Activated CD8-positive, alpha-beta memory T cell treated with anti-CD3 and anti-CD28 coated beads for 1 hour (primary cell): ENCODE data around the gene DIP2B.
A peak's percentile ranks its signal among the peaks of the same experiment; 100 is the strongest.

Experiments
- DNase-seq, 2 donors: peaks; one replicate each; pipeline ENCODE4 v3.0.0-alpha.2; 2020; ENCODE audit warnings: low read depth in 1 of 2; ENCODE audit errors: extremely low read depth in 1 of 2

The DIP2B gene

DNA sequence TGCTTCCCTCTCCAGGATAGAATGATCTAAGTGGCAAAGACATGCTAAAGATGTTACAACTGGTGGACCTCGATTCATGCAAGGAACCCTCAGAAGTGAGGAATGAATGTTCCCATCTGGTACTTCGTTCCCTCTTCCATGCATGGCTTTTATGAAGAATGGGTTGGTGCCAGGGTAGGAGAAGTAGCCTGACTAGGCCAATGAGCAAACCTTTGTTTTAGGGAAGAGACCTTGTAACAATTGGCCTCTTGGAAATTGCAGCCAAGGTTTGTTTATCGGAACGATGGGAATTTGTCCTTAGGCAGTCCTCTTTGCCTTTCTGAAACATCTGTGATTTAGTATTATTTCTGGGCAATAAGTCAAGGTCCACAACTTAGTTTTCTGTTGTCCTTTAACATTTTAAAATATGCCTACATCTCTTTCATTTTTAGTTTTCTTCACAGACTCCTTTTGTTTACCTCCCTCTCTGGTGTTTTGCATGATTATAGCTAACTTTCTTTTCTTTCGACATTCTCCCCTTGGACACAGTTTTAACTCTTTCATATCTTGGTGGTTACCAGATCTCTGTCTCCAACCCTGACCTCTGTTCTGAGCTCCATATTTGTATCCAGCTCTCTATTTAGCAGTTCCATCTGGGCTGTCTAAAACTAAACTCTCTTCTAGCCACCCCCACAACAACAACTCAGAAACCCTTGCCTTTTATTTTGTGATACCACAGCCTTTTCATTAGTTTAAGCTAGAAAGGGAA lies 70.0 kb downstream of the DIP2B start:
- no peak for DNase-seq

DNA sequence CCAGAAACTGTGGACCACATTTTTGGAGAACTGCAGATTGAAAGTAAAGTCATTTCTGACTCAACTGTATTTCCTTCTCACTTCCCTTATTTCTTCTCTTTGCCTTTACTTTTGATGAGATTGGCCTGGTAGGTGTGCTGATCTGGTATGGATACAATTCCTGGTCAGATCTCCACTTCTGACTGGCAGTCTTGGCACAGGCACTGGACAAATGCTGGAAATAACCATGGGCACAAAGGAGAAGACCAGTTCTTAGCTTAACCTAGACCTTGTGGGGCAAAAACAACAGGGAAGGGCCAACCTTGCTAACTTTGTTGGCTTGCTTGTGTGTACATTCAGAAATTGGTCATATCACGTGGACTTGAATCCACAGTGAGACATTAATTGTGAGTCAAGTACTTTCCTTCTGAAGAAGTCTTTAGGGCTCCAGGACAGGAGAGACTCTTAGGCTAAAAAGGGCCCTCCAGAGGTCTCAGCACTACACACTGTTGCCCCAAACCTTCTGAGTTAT lies 75.0 kb downstream of the DIP2B start:
- DNase-seq: no peak

DNA sequence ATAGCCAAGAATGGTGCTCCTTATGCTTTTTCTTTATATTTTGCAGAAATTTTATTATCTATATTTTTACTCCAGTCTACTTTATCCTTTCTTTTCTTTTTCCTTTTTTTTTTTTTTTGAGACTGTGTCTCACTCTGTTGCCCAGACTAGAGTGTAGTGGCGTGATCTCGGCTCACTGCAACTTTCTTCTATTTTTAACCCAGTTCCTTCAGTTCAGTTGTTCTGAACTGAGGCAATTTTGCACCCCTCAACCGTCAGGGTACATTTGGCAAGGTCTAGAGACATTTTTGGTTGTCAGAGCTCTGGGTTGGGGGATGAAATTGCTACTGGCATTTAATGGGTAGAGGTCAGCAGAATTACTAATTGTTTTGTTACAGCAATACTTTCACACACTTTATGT lies 75.7 kb downstream of the DIP2B start:
- no peak for DNase-seq

DNA sequence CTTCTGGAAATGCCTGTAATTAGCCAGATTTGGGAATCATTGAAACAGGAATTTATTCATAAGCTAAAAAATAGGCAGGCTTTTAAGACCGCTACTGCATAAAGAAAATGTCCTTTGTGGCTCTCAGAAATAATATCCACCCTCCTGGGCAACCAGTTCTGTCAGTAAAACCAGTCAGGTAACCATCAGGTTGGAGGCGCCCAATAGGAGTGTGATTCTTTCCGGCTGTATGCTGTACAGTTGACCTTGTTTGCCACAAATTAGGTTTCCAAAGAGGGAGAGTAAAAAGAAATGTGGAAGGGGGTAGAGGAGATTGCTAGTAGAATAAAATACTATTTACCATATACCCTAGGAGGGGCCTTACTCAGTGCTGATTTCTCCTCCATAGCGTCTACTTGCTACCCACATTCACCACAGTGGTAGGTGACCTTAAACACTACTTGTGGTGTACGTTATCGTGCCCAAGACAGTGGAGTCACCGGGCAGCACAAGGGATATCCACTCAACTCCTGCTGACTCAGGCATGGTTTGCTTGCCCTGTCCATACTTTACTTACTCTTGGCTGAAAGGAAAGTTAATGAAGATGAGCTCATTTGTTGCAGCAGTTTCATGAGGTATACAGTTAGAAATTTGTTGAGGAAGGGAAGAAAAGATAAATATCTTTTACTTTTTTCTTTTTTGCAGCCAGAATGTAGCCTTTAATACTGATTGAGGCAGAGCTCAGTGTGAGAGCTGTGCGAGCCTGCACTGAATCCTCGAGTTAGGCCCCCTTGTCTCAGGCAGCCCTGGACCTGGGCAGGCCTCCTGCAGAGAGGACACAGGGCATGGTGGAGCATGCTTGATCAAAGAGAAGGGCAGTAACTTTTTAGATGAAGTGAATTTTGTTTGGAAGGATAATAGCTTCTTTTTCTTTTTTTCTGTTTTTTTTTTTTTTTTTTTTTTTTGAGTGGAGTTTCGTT lies 76.7 kb downstream of the DIP2B start:
- DNase-seq: no peak

DNA sequence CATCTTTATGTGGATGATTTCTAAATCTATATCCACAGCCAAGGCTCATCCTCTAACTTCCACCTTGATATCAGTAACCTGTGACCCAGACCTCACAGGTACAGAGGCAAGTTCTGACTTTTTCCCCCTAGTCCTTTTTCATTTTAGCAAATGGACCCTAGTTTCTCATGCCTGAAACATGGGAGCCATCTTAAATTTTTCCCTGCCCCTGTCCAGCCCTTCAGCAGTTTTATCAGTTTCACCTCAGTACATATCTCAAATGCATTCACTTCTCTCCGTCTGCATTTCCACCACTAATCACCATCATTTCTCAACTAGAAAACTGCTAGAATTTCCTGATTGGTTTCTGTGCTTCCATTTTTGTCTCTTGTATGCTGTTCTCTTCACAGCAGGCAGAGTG lies 79.3 kb downstream of the DIP2B start:
- no peak for DNase-seq

DNA sequence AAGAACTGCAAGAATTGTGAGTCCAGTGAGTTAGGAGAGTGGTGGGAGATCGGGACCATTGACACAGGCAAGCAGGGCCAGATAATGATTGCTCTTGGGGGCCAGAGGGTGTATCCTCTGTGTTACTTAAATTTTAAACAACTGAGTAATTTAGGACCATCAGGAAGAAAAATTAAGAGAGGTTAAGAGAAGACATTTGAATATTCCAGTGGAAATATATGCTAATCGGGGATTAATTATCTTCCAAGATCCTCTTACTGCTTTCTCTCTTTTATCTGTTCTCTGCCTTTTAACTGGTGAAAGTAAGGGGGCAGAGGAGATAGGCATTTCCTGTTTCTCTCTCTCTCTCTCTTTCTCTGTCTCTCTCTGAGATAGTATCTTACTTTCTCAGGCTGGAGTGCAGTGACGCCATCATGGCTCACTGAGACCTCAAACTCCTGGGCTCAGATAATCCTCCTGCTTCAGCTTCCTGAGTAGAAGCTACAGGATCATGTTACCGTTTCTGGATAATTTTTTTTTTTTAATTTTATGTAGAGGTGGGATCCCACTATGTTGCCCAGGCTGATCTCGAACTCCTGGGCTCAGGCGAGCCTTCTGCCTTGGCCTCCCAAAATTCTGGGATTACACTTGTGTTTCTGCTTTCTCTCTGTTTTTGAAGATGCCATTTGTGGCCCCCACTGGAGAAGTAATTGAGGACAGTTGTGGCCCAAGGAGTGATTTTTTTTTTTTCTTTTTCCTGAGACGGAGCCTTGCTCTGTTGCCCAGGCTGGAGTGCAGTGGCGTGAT lies 85.1 kb downstream of the DIP2B start:
- no peak for DNase-seq

DNA sequence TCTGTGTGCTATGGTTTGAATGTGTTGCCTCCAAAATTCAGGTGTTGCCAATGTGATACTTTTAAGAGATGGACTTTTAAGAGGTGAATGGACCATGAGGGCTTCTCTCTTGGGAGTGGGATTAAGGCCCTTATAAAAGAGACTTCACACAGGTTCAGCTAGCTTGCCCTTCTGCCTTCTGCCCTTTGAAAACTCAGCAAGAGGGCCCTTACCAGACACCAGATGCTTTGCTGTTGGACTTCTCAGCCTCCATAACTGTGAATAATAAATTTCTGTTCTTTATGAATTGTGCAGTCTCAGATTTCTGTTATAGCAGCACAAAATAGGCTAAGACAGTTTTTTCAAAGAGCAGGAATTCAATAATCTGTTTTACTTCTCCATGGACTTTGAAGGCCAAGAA lies 86.1 kb downstream of the DIP2B start:
- DNase-seq: no peak

DNA sequence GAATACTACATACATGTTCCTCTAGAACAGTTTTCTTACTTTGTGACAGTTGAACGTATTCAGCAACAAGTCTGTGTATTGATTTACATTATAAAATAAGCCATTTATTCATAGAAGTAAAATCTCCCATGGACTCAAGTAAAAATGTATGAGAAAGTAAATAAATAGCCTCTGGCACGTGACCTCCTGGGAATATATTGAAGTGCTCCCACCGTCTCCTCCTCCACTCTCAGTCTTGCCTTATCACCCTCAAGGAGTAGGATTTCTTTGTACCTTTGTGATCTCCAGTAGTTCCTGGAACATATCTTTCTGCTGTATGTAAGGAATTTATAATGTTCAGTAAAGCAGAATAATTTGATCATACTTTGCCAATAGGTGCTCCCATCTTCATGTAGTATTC lies 90.9 kb downstream of the DIP2B start:
- DNase-seq: no peak

DNA sequence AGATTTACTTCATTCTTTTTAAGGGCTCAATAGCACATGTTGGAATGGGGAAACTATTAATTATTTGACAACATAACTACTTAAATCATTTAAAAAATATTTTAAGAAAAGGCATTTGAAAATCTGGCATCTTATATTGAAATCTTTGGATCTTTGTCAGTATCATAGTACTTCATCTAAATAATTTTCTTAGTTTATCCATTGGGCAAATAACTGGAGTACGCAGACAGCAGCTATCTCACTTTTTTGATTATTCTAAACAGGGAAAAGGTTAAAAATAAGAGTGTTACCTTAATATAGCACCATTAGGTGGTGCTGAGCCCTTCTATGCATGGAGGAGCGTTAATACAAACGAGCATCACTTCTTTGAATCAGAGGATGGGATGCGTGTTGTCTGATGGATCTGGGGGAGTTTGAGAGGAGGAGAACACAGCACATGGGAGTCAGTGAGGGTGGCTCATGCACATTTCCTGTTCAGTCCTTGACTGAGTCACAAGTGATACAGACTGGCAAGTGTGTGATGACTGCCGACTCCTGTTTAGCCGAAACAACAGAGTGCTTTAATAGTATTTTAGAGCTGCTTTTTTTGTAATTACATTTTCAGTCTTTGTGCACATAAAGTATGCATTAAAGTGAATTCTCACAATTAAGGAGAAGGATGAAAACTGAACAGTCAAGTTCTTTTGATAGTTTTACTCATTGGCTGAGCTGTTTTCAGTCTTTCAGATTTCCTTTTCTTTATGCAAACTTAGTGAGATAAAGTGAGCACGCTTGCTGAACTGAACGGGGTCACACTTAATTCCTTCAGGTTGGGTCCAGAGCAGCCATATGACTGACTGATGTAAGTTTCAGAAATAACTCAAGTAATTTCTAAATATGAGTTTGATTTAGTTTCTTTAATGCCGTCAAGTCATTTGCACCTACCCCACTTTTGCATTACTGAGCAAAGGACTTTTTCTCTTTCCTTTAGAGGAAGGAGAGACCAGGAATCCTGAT lies 92.7 kb downstream of the DIP2B start:
- DNase-seq: peak in 1 of 2 donors; percentile 7

DNA sequence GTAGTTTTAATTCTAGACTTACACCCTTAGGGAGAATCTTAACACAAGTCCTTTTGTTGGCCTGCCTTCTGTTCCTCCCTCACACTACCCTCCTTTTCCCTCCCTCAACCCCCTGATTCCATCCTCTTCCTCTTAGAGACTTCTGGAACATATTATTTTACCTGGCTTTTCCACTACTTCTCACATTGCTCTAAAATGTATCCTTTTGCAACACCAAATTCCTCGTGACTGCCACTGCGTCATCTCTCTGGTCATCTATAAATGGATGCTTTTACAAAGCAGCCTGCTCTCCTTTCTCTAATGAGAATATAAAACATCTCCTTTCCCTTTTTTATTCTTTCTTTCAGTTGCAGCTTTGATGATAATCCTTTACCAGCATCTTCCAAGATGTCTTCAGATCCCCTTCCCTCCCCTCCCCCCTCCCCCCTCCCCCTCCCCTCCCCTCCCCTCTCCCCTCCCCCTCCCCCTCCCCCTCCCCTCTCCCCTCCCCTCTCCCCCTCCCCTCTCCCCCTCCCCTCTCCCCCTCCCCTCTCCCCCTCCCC lies 93.6 kb downstream of the DIP2B start:
- no peak for DNase-seq

DNA sequence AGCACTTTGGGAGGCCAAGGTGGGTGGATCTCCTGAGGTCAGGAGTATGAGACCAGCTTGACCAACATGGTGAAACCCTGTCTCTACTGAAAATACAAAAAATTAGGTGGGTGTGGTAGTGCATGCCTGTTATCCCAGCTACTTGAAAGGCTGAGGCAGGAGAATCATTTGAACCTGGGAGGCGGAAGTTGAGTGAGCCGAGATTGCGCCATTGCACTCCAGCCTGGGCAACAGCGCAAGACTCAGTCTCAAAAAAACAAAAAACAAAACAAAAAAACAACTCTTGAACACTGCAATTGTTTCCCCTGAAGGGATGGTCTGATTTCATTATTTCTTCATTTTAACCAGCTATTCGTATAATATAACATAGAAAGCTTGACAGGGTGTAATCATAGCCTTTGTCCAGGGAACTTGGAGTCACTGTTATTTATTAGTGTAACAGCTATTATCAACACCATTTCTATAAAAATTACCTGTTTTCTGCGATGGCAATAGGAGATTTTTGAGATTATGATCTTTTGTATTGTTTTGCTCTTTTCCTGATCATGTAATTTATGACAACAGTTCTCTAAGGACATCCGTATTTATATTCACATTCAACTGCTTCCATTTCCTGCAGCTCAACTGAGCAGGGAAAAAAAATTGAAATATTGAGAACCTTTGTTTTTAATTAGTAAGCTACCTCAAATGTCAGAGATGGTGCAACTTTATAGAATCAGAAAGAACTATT lies 94.7 kb downstream of the DIP2B start:
- no peak for DNase-seq

DNA sequence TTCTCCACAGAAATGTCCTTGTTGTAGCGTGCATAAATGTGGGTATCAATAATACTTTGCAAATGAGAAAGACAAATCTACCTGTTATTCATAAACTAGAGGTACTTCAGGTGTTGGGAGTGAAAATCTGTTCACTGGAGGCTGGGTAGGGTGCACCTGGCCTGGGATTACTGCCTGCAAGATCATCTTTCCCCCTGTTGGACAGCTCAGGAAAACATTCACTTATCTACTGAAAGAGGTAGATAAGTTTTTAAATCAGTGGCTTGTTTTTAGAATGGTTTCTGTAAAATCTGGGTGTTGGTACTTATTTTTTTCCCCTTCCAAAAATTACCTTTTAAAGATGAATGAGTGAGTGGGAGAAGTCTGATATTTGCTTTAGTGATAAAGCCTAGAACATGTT lies 95.6 kb downstream of the DIP2B start:
- no peak for DNase-seq

DNA sequence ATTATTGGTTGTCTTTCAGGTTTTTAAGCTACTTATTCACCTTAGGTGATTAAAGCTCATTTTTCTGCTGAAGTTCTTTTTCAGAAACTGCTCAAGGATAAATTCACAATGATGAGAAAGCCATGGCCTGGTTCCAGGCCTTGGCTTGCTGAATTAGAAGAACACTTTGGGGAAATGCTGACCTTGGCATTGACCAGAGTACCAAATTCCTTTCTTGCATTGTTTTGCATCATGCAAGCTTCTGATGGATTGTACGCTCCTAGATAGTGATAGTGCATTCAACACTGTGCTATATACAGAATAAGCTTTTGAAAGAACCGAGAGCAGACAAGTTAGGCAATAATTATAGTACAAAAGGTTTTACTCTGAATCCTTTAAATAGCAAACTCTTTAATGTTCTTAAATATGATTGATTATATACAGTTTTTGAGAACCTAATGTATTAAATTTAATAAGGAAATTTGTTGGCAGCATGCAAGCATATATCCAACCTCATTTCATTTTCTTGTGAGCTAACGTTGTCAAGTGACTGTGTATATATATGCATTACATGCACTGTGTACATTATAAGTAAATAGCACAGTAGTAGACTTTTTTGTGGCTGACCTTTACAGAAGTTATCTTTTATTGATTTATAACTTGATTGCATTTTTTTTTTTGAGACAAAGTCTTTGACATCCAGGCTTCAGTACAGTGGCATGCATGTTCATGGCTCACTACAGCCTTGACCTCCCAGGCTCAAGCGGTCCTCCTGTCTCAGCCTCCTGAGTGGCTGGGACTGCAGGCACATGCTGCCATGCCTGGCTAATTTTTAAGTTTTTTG lies 99.2 kb downstream of the DIP2B start:
- no peak for DNase-seq

DNA sequence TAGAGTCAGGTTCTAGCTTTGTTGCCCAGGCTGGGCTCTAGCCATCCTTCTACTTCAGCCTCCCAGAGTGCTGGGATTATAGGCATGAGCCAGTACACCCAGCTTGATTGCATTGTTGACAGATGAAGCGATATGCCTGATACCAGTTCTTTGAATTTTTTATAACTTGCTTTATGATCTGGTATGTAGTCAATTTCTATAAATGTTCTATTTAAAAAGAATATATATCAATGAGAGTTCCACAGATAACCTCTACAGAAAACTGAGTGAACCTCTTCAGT lies 99.8 kb downstream of the DIP2B start:
- DNase-seq: no peak

DNA sequence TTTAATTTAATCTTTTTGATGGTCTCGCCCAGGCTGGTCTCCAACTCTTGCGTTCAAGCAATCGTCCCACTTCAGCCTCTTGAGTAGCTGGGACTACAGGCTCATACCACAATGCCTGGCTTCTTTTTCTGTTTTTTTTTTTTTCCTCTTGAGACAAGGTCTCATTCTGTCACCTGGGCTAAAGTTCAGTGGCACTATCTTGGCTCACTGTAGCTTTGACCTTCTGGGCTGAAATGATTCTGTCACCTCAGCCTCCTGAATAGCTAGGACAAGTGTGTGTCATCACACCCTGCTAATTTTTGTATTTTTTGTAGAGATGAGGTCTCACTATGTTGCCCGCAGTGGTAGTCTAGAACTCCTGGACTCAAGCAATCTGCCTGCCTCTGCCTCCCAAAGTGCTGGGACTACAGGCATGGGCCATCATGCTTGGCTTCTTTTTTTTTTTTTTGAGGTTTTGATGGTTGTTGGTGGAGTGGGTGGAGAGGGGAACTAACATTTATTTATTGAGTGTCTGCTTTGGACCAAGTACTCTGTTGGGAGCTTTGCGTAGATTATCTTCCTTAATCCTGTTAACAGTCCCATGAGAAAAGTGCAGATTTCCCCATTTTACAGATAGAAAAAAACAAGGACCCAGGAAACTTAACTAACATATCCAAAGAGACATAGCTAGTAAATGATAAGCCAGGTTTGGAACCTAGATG lies 102.0 kb downstream of the DIP2B start:
- DNase-seq: no peak

DNA sequence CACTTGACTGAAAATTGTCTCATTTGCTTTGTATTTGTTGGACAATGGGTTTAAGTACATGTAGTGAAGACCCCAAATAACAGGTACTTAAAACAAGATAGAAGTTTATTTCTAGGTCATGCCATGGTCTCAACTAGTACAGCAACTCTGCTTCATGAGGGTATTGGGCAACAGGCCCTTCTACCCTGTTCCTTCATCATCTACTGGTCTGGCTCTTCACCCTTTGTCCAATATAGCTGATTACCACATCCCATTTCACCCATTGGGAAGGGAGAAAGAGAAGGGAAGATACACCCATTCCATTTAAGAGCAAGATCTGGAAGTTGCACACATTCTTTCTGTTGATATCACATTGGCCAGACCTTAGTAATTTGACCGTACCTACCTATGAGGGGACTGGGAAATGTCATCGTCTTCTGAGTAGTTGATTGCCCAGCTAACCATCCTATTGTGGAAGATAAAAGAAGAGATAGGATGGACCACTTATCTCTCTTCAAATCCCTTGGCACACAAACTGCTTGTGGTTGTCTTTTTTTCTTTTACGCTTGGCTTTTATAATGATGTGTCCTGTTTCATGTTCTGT lies 104.6 kb downstream of the DIP2B start:
- no peak for DNase-seq

DNA sequence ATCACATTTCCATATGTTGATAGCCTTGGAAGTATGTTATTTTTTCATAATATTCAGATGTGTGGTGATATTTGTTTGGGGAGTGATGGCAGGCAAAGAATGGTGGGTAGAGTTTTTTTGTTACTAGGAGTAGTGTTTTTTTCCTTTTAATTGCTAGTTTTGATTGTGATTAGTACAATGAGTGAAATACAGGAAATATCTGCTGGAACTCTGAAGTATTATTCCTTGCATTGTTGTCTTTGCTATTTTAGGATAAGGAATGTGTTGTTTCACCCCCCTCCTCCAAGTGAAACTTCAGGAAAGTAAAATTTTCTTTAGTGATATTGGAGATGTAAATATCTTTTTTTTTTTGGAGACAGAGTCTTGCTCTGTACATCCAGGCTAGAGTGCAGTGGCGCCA lies 105.4 kb downstream of the DIP2B start:
- no peak for DNase-seq
